ENCODE measurements around the gene SPATA24. TPM values are rescaled to one million over a fixed set of nuclear protein-coding genes. Genes with fewer than 3 reads are reported as not detected.
"Not testable (repeated sequence)": the region's sequence is repeated elsewhere in the genome, so short reads cannot be mapped to it uniquely, and the experiment has no call there.

SPATA24 gene
- polyA plus RNA-seq, 4 donors, result 7.2 to 15.1 (median 10.7) TPM

DNA sequence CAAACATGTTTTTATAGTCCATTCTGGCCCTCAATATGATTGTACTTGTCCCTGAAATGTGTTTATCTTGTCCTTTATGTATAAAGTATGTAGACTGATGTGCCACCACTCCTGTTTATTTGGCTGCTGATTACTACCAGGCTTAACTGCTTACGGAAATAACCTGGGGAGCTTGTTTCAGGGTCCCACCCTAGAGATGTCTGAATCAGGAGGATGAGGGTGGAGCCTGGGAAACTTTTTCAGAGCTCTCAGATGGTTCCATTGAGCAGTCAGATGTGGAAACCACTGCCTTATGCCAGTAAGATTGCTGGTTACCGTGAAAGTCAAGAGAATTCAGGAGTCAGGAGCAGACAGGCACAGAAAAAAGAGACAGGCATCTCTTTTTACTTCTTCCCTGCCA is 40.0 kb downstream of the SPATA24 start:
- no peak overlapping the region for H3K4me3 ChIP-seq (ENCODE audit: low read depth in 1 of 3, low read length in 3 of 3)
- H3K9me3 ChIP-seq (ENCODE audit: control insufficient read depth in 2 of 2, insufficient read depth in 1 of 2, low read depth in 1 of 2, low read length in 1 of 2), result no peaks in the 10 kb centered on the region
- H3K27me3 ChIP-seq (ENCODE audit: control insufficient read depth in 3 of 3, insufficient read depth in 3 of 3, low read length in 3 of 3), result no peaks in the 10 kb centered on the region
- FAIRE-seq (no peak), DNase-seq (no peak)
- H3K4me1 ChIP-seq (ENCODE audit: control insufficient read depth in 3 of 3, insufficient read depth in 2 of 3, low read depth in 1 of 3, low read length in 2 of 3), result no peaks in the 10 kb centered on the region
- WGBS, 3 donors, result 81 to 94% (median 92%) methylated on average over 2 of the region's 2 CpGs
- H3K36me3 ChIP-seq (ENCODE audit: control insufficient read depth in 3 of 3, insufficient read depth in 2 of 3, low read depth in 1 of 3, low read length in 3 of 3), result peaks cover 5 to 53% (median 17%) of the 10 kb centered on the region in 3 donors
- no peak overlapping the region for H3K27ac ChIP-seq (ENCODE audit: low read depth in 1 of 3, low read length in 2 of 3)

DNA sequence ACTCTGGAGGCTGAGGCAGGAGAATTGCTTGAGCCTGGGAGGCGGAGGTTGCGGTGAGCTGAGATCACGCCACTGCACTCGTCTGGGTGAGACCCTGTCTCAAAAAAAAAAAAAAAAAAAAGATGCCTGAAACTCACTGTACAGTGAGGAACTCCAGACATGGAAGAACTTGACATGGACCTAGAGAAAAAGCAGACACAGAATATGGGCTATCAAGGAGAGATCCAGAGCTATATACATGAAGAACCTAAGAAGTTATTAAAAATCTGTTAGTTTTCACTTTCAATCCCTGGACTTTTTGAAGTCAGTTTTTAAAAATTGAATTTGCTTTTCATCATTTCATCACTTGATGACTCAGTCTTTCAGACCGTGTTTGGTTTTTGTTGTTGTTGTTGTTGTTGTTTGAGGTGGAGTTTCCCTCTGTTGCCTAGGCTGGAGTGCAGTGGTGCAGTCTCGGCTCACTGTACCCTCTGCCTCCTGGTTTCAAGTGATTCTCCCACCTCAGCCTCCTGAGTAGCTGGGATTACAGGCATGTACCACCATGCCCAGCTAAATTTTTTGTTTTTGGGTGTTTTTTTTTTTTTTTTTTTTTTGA is 42.0 kb downstream of the SPATA24 start:
- no peak overlapping the region for H3K27ac ChIP-seq (ENCODE audit: low read depth in 1 of 3, low read length in 2 of 3)
- 83 to 87% (median 83%) methylated on average over 6 of the region's 6 CpGs for WGBS, 3 donors
- FAIRE-seq, result no peak

DNA sequence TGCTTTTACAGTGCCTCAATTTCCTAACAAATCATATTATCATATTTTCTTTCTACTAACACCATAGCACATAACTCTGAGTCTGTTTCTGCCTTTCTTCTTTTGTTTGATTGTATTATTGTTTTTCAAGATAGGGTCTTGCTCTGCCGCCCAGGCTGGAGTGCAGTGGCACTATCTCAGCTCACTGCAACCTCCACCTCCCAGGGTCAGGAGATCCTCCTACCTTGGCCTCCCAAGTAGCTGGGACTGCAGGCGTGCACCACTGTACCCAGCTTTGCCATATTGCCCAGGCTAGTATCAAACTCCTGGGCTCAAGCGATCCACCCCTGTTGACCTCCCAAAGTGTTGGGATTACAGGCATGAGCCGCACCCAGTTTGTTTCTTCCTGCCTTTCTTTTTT is 43.5 kb downstream of the SPATA24 start:
- DNase-seq (no peak), FAIRE-seq (no peak)
- no peak overlapping the region for H3K27ac ChIP-seq (ENCODE audit: low read depth in 1 of 3, low read length in 2 of 3)
- H3K27me3 ChIP-seq (ENCODE audit: control insufficient read depth in 3 of 3, insufficient read depth in 3 of 3, low read length in 3 of 3), result no peaks in the 10 kb centered on the region
- peaks cover 2 to 51% (median 4%) of the 10 kb centered on the region in 3 donors for H3K36me3 ChIP-seq (ENCODE audit: control insufficient read depth in 3 of 3, insufficient read depth in 2 of 3, low read depth in 1 of 3, low read length in 3 of 3)
- 94 to 97% (median 96%) methylated on average over 4 of the region's 4 CpGs for whole genome bisulfite sequencing, 3 donors
- no peaks in the 10 kb centered on the region for H3K4me1 ChIP-seq (ENCODE audit: control insufficient read depth in 3 of 3, insufficient read depth in 2 of 3, low read depth in 1 of 3, low read length in 2 of 3)
- H3K4me3 ChIP-seq (ENCODE audit: low read depth in 1 of 3, low read length in 3 of 3), result no peak overlapping the region
- no peaks in the 10 kb centered on the region for H3K9me3 ChIP-seq (ENCODE audit: control insufficient read depth in 2 of 2, insufficient read depth in 1 of 2, low read depth in 1 of 2, low read length in 1 of 2)

More for the DNA sequence above, 42.0 kb downstream of the SPATA24 start:
- H3K4me3 ChIP-seq (ENCODE audit: low read depth in 1 of 3, low read length in 3 of 3), result no peak overlapping the region
- no peak for DNase-seq
- H3K27me3 ChIP-seq (ENCODE audit: control insufficient read depth in 3 of 3, insufficient read depth in 3 of 3, low read length in 3 of 3), result no peaks in the 10 kb centered on the region
- H3K4me1 ChIP-seq (ENCODE audit: control insufficient read depth in 3 of 3, insufficient read depth in 2 of 3, low read depth in 1 of 3, low read length in 2 of 3), result no peaks in the 10 kb centered on the region
- H3K36me3 ChIP-seq (ENCODE audit: control insufficient read depth in 3 of 3, insufficient read depth in 2 of 3, low read depth in 1 of 3, low read length in 3 of 3), result peaks cover 5 to 56% (median 12%) of the 10 kb centered on the region in 3 donors
- H3K9me3 ChIP-seq (ENCODE audit: control insufficient read depth in 2 of 2, insufficient read depth in 1 of 2, low read depth in 1 of 2, low read length in 1 of 2), result no peaks in the 10 kb centered on the region

DNA sequence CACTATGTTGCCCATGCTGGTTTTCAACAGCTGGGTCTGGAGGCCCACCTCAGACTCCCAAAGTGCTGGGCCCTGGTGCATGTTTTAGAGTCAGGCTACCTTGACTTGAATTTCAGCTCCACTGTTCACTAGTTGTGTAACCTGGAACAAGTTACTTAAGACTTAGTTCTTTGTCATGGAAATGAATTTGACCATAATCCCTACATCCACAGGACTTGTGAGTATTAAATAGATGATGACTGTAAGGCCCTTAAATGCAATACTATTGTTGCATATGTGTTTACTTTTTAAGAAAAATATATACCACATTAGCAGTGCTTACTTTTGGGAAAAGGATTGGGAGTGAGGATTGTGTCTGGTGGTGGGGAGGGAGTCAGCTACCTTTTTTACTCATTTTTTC is 45.8 kb downstream of the SPATA24 start:
- H3K27ac ChIP-seq (ENCODE audit: low read depth in 1 of 3, low read length in 2 of 3), result no peak overlapping the region
- H3K9me3 ChIP-seq (ENCODE audit: control insufficient read depth in 2 of 2, insufficient read depth in 1 of 2, low read depth in 1 of 2, low read length in 1 of 2), result no peaks in the 10 kb centered on the region
- H3K36me3 ChIP-seq (ENCODE audit: control insufficient read depth in 3 of 3, insufficient read depth in 2 of 3, low read depth in 1 of 3, low read length in 3 of 3), result peaks cover 0 to 47% (median 2%) of the 10 kb centered on the region in 3 donors
- H3K4me3 ChIP-seq (ENCODE audit: low read depth in 1 of 3, low read length in 3 of 3), result no peak overlapping the region
- FAIRE-seq (no peak), DNase-seq (no peak)
- no peaks in the 10 kb centered on the region for H3K4me1 ChIP-seq (ENCODE audit: control insufficient read depth in 3 of 3, insufficient read depth in 2 of 3, low read depth in 1 of 3, low read length in 2 of 3)
- no peaks in the 10 kb centered on the region for H3K27me3 ChIP-seq (ENCODE audit: control insufficient read depth in 3 of 3, insufficient read depth in 3 of 3, low read length in 3 of 3)

DNA sequence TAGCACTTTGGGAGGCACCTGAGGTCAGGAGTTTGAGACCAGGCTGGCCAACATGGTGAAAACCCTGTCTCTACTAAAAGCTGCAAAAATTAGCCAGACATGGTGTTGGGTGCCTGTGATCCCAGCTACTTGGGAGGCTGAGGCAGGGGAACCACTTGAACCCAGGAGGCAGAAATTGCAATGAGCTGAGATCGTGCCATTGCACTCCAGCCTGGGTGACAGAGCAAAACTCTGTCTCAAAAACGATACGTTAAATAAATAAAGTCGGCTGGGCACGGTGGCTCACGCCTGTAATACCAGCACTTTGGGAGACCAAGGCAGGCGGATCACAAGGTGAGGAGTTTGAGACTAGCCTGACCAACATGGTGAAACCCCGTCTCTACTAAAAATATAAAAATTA is 48.0 kb downstream of the SPATA24 start:
- not testable (repeated sequence) for DNase-seq; H3K27ac ChIP-seq (ENCODE audit: low read depth in 1 of 3, low read length in 2 of 3); H3K27me3 ChIP-seq (ENCODE audit: control insufficient read depth in 3 of 3, insufficient read depth in 3 of 3, low read length in 3 of 3); H3K9me3 ChIP-seq (ENCODE audit: control insufficient read depth in 2 of 2, insufficient read depth in 1 of 2, low read depth in 1 of 2, low read length in 1 of 2); FAIRE-seq; H3K4me3 ChIP-seq (ENCODE audit: low read depth in 1 of 3, low read length in 3 of 3); H3K4me1 ChIP-seq (ENCODE audit: control insufficient read depth in 3 of 3, insufficient read depth in 2 of 3, low read depth in 1 of 3, low read length in 2 of 3)
- WGBS, 3 donors, result 96 to 100% (median 98%) methylated on average over 8 of the region's 8 CpGs
- peaks cover 0 to 45% (median 2%) of the 10 kb centered on the region in 3 donors for H3K36me3 ChIP-seq (ENCODE audit: control insufficient read depth in 3 of 3, insufficient read depth in 2 of 3, low read depth in 1 of 3, low read length in 3 of 3)

DNA sequence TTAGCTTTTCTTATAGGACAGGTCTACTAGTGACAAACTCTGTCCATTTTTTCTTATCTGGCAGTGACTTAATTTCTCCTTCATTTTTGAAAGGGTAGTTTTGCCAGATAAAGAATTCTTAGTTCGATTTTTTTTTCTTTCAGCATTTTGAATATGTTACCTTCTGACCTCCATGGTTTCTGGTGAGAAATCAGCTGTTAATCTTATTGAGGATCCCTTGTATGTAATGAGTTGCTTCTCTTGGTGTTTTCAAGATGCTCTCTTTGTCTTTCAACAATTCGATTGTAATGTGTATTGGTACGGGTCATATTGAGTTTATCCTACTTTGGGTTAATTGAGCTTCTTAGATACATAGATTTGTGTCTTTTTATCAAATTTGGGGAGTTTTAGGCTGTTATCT is 49.7 kb downstream of the SPATA24 start:
- H3K36me3 ChIP-seq (ENCODE audit: control insufficient read depth in 3 of 3, insufficient read depth in 2 of 3, low read depth in 1 of 3, low read length in 3 of 3), result peaks cover 0 to 35% (median 0%) of the 10 kb centered on the region in 3 donors
- no peaks in the 10 kb centered on the region for H3K4me1 ChIP-seq (ENCODE audit: control insufficient read depth in 3 of 3, insufficient read depth in 2 of 3, low read depth in 1 of 3, low read length in 2 of 3)
- DNase-seq (no peak), FAIRE-seq (no peak)
- H3K27ac ChIP-seq (ENCODE audit: low read depth in 1 of 3, low read length in 2 of 3), result no peak overlapping the region
- 94 to 97% (median 97%) methylated on average over 3 of the region's 3 CpGs for WGBS, 3 donors
- H3K9me3 ChIP-seq (ENCODE audit: control insufficient read depth in 2 of 2, insufficient read depth in 1 of 2, low read depth in 1 of 2, low read length in 1 of 2), result no peaks in the 10 kb centered on the region
- H3K4me3 ChIP-seq (ENCODE audit: low read depth in 1 of 3, low read length in 3 of 3), result no peak overlapping the region
- H3K27me3 ChIP-seq (ENCODE audit: control insufficient read depth in 3 of 3, insufficient read depth in 3 of 3, low read length in 3 of 3), result no peaks in the 10 kb centered on the region

DNA sequence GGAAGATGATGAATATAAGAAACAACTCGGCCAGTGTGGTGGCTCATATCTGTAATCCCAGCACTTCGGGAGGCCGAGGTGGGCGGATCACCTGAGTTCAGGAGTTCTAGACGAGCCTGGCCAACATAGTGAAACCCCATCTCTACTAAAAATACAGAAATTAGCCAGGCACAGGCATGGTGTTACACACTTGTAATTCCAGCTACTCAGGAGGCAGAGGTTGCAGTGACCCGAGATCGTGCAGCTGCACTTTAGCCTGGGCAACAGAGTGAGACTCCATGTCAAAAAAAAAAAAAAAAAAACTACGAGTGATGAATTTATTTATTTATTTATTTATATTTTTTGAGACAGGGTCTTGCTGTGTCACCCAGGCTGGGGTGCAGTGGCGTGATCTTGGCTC is 56.0 kb downstream of the SPATA24 start:
- DNase-seq; H3K27me3 ChIP-seq (ENCODE audit: control insufficient read depth in 3 of 3, insufficient read depth in 3 of 3, low read length in 3 of 3); FAIRE-seq; H3K9me3 ChIP-seq (ENCODE audit: control insufficient read depth in 2 of 2, insufficient read depth in 1 of 2, low read depth in 1 of 2, low read length in 1 of 2); H3K27ac ChIP-seq (ENCODE audit: low read depth in 1 of 3, low read length in 2 of 3); H3K4me3 ChIP-seq (ENCODE audit: low read depth in 1 of 3, low read length in 3 of 3): not testable (repeated sequence)
- WGBS, 3 donors, result 81 to 89% (median 81%) methylated on average over 9 of the region's 9 CpGs
- Histone ChIP-seq H3K36me3 (ENCODE audit: control insufficient read depth in 3 of 3, insufficient read depth in 2 of 3, low read depth in 1 of 3, low read length in 3 of 3) (peaks cover 0 to 34% (median 0%) of the 10 kb centered on the region in 3 donors), H3K4me1 (ENCODE audit: control insufficient read depth in 3 of 3, insufficient read depth in 2 of 3, low read depth in 1 of 3, low read length in 2 of 3) (peaks cover 2 to 12% (median 6%) of the 10 kb centered on the region in 3 donors)

Measured in small intestine (tissue), 7 donors.